Gastroesophageal sphincter (tissue), 4 donors: Measurements from ENCODE around the gene MYO1H. TPM values are rescaled to one million over a fixed set of nuclear protein-coding genes. Genes with fewer than 3 reads are reported as not detected.

Experiments used
- ATAC-seq: fragments of 150-250 bp; one replicate; pipeline ENCODE4 v1.9.1; 2016; ENCODE audit warnings: mild to moderate bottlenecking, moderate library complexity
- H3K27ac ChIP-seq, 4 donors: fragments of 200-600 bp; sonication (generic) in 3 of 4; 1 replicate in 3 of 4; 2 replicates in 1 of 4; pipeline ENCODE4 v1.5.1; 2016 to 2019
- H3K27me3 ChIP-seq: fragments of 200-600 bp; sonication (generic); one replicate; pipeline ENCODE4 v1.5.1; 2019
- H3K36me3 ChIP-seq, 2 donors: fragments of 200-600 bp; sonication (generic); one replicate each; pipeline ENCODE4 v1.5.1; 2019; ENCODE audit warnings: control low read depth in 1 of 2
- H3K4me1 ChIP-seq, 3 donors: fragments of 200-600 bp; sonication (generic); 1 replicate in 2 of 3; 2 replicates in 1 of 3; pipeline ENCODE4 v1.5.1; 2016 to 2019; ENCODE audit warnings: control low read depth in 2 of 3
- H3K4me3 ChIP-seq, 2 donors: fragments of 200-600 bp; sonication (generic); one replicate each; pipeline ENCODE4 v1.5.1; 2019; ENCODE audit warnings: mild to moderate bottlenecking in 1 of 2, moderate library complexity in 1 of 2
- H3K9me3 ChIP-seq, 3 donors: fragments of 200-600 bp; sonication (generic); one replicate each; pipeline ENCODE4 v1.5.1; 2017 to 2019; ENCODE audit warnings: control low read depth in 2 of 3
- EP300 ChIP-seq: sonication (generic); formaldehyde crosslinking; IDR thresholded peaks from one replicate; pipeline ENCODE4 v1.6.1; 2017; ENCODE audit warnings: antibody characterized with exemption, mild to moderate bottlenecking
- POLR2A ChIP-seq, 2 donors: fragments of 450-650 bp; IDR thresholded peaks; one replicate each; pipeline ENCODE4 v1.6.1; 2017; ENCODE audit warnings: antibody characterized with exemption in 2 of 2, mild to moderate bottlenecking in 2 of 2, moderate library complexity in 1 of 2
- POLR2AphosphoS5 ChIP-seq: sonication (generic); formaldehyde crosslinking; IDR thresholded peaks from one replicate; pipeline ENCODE4 v1.6.1; 2017; ENCODE audit warnings: antibody characterized with exemption
- WGBS, 2 donors: methylation state at CpG; one replicate each; pipeline ENCODE4 v1.1.5; 2018; ENCODE audit warnings: low coverage in 1 of 2; 5-methylcytosine and 5-hydroxymethylcytosine counted together
- total RNA-seq, 4 donors: library from RNA; depleted of rRNA; stranded (reverse); fragments of >200 nt; gene quantifications; one replicate each; pipeline ENCODE4 v1.1.0, GENCODE V29; 2016
- TF ChIP-seq, protein P1 (sequence below), 4 experiments: fragments of 200-600 bp in 2 of 4; fragments of 450-650 bp in 2 of 4; sonication (generic) in 1 of 4; IDR thresholded peaks; one replicate each; pipeline ENCODE4 v1.5.1; 2017 to 2019; ENCODE audit warnings: antibody characterized with exemption in 4 of 4, mild to moderate bottlenecking in 2 of 4, moderate library complexity in 2 of 4

The MYO1H gene
- total RNA-seq, 4 donors from 2014 or later: not detected

GRCh38 chr12:109475121-109475520, 127.4 kb downstream of the MYO1H start:
- peak overlapping the region in 3 of 4 donors; percentile 91 to 98 (median 98) for H3K27ac ChIP-seq
- no peaks in the 10 kb centered on the region for H3K27me3 ChIP-seq
- peaks cover 0 to 5% of the 10 kb centered on the region in 2 donors for H3K36me3 ChIP-seq
- H3K4me1 ChIP-seq: peaks cover 2 to 87% (median 24%) of the 10 kb centered on the region in 3 donors
- ATAC-seq: no peak
- WGBS, 2 donors: 41 to 83% methylated on average over 2 of the region's 7 CpGs
- peak overlapping the region in 1 of 2 donors; percentile 94 for H3K4me3 ChIP-seq
- TF ChIP-seq, protein P1, sequence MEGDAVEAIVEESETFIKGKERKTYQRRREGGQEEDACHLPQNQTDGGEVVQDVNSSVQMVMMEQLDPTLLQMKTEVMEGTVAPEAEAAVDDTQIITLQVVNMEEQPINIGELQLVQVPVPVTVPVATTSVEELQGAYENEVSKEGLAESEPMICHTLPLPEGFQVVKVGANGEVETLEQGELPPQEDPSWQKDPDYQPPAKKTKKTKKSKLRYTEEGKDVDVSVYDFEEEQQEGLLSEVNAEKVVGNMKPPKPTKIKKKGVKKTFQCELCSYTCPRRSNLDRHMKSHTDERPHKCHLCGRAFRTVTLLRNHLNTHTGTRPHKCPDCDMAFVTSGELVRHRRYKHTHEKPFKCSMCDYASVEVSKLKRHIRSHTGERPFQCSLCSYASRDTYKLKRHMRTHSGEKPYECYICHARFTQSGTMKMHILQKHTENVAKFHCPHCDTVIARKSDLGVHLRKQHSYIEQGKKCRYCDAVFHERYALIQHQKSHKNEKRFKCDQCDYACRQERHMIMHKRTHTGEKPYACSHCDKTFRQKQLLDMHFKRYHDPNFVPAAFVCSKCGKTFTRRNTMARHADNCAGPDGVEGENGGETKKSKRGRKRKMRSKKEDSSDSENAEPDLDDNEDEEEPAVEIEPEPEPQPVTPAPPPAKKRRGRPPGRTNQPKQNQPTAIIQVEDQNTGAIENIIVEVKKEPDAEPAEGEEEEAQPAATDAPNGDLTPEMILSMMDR (IDR thresholded peaks at IDR 0.05): no peak
- no peak for TF ChIP-seq POLR2AphosphoS5
- TF ChIP-seq EP300: no peak
- no peak for TF ChIP-seq POLR2A (IDR thresholded peaks at IDR 0.05)
- no peaks in the 10 kb centered on the region for H3K9me3 ChIP-seq

GRCh38 chr12:109475993-109476806, 128.5 kb downstream of the MYO1H start:
- no peak for ATAC-seq

DNA sequence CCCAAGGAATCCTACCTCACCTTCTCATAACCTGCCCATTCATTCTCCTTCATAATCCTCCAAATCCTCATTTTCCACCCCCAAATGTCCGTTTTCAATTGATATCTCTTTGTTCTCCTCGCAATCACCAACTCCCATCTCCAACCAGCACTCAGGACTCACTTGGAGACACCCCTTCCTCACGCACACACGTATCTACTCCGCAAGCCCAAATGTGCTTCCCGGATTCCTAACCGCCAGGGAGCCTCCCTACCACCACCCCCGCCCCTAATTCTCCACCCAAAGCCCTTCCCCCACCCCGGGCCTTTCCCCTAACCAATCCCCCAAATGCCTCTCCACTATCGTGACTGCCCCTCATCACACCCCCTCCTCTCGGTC, 129.1 kb downstream of the MYO1H start:
- no peak for ATAC-seq
- Histone ChIP-seq H3K36me3 (peaks cover 0 to 3% of the 10 kb centered on the region in 2 donors), H3K27me3 (no peaks in the 10 kb centered on the region), H3K9me3 (no peaks in the 10 kb centered on the region), H3K4me1 (peaks cover 2 to 77% (median 24%) of the 10 kb centered on the region in 3 donors), H3K4me3 (peak overlapping the region; percentile 91 to 94), H3K27ac (peak overlapping the region; percentile 88 to 98 (median 94))
- TF ChIP-seq, protein P1 (IDR thresholded peaks at IDR 0.05): no peak
- no peak for TF ChIP-seq EP300
- no peak for TF ChIP-seq POLR2AphosphoS5
- no peak for TF ChIP-seq POLR2A (IDR thresholded peaks at IDR 0.05)
- 0% methylated on average over 8 to 10 of the region's 11 CpGs for whole genome bisulfite sequencing, 2 donors

More at GRCh38 chr12:109475993-109476806, 128.5 kb downstream of the MYO1H start:
- H3K4me3 ChIP-seq: peak overlapping the region; percentile 91 to 94
- H3K9me3 ChIP-seq: no peaks in the 10 kb centered on the region
- H3K27me3 ChIP-seq: no peaks in the 10 kb centered on the region
- H3K4me1 ChIP-seq: peaks cover 2 to 83% (median 24%) of the 10 kb centered on the region in 3 donors
- TF ChIP-seq POLR2A (IDR thresholded peaks at IDR 0.05) (no peak), EP300 (no peak), POLR2AphosphoS5 (no peak)
- TF ChIP-seq, protein P1 (IDR thresholded peaks at IDR 0.05): no peak
- no peaks in the 10 kb centered on the region for H3K36me3 ChIP-seq
- WGBS, 2 donors: 7 to 13% methylated on average over 7 to 9 of the region's 19 CpGs
- H3K27ac ChIP-seq: peak overlapping the region; percentile 88 to 98 (median 94)

DNA sequence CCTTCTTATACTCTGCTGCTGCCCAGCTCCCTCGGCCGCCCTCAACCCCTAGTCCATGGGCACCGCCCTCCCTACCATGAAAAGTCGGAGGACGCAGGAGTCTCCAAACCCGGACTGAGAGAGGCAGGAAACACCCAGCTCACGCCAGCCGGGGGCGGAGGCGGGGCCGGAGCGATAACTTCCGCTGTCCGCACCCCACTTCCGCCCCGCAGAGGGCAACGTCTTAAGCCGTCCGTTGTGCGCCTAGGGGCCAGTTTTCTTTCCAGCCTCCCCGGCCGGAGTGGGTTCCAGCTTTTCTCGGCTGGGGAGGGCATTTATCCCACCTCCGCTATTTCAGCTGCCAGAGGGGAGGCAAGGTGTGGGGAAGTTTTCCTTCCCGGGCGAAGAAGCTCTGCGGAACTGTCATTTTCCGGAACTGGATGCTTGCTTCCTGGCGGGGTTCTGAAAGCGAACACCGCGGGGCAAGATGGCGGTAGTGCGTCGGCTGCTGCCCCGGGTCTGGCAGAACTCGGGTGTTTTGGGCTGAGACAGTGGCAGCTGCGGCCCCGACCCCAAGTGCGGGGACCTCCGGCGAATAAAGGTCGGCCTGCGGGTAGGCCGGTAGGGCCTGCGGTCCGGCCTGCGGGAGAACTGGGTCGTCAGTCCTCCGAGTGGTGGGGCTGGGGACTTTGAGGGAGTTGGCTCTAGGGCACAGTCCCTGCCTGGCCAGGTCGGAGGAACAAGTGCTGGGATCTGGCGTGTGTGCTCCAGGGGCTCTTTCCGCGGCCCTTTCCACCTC, 129.7 kb downstream of the MYO1H start, which contains the start of the genes KCTD10 and UBE3B:
TSS of gene KCTD10 (minus strand) at position 116 of the 778 bp plus-strand sequence. CDS start at position 78, 38 bp downstream.
TSS of gene UBE3B (plus strand) at position 450 of the 778 bp plus-strand sequence. CDS start 5,918 bp downstream, outside the sequence.
- WGBS, 2 donors: 0 to 2% methylated on average over 6 to 10 of the region's 54 CpGs

More for the DNA sequence above, 129.7 kb downstream of the MYO1H start, which contains the start of the genes KCTD10 and UBE3B:
- peak within 1 kb of the TSS; percentile 88 to 98 (median 94) for H3K27ac ChIP-seq
- H3K27me3 ChIP-seq: no peaks in the 10 kb centered on the region
- peak within 1 kb of the TSS; percentile 91 to 94 for H3K4me3 ChIP-seq
- TF ChIP-seq POLR2A (IDR thresholded peaks at IDR 0.05): peak; percentile 39 to 50
- no peak for TF ChIP-seq EP300
- TF ChIP-seq POLR2AphosphoS5: peak; percentile 83
- TF ChIP-seq, protein P1 (IDR thresholded peaks at IDR 0.05): peak in 2 of 4 experiments; percentile 32 to 53
- peaks cover 0 to 9% of the 10 kb centered on the region in 2 donors for H3K36me3 ChIP-seq
- peak; percentile 98 for ATAC-seq
- no peaks in the 10 kb centered on the region for H3K9me3 ChIP-seq
- peaks cover 2 to 72% (median 24%) of the 10 kb centered on the region in 3 donors for H3K4me1 ChIP-seq
